Glutamatergic neuron (in vitro differentiated cells): ENCODE measurements around the gene PSKH1. TPM values are rescaled to one million over a fixed set of nuclear protein-coding genes. Genes with fewer than 3 reads are reported as not detected.

Experiments
- DNase-seq: peaks from one replicate; pipeline ENCODE4 v3.0.0; 2022
- H3K27ac Mint-ChIP-seq: one replicate; pipeline ENCODE4 v1.8.0; 2020; ENCODE audit warnings: mild to moderate bottlenecking, mixed read lengths, inconsistent platforms; ENCODE audit not compliant: unreplicated experiment
- H3K27me3 Mint-ChIP-seq: one replicate; pipeline ENCODE4 v1.8.0; 2020; ENCODE audit warnings: mild to moderate bottlenecking, moderate library complexity, mixed read lengths, inconsistent platforms; ENCODE audit not compliant: unreplicated experiment
- H3K36me3 Mint-ChIP-seq: one replicate; pipeline ENCODE4 v1.8.0; 2020; ENCODE audit warnings: mild to moderate bottlenecking, mixed read lengths, inconsistent platforms; ENCODE audit not compliant: unreplicated experiment
- H3K4me1 Mint-ChIP-seq: one replicate; pipeline ENCODE4 v1.8.0; 2020; ENCODE audit warnings: mild to moderate bottlenecking, low read depth, mixed read lengths, inconsistent platforms; ENCODE audit not compliant: unreplicated experiment
- H3K4me3 Mint-ChIP-seq: one replicate; pipeline ENCODE4 v1.8.0; 2020; ENCODE audit warnings: mild to moderate bottlenecking, mixed read lengths, inconsistent platforms; ENCODE audit not compliant: unreplicated experiment
- H3K9me3 Mint-ChIP-seq: one replicate; pipeline ENCODE4 v1.8.0; 2020; ENCODE audit warnings: mild to moderate bottlenecking, moderate library complexity, mixed read lengths, inconsistent platforms; ENCODE audit not compliant: unreplicated experiment
- CTCF ChIP-seq: fragments of 200-600 bp; sonication (generic); IDR thresholded peaks from one replicate; pipeline ENCODE4 v1.5.0; 2021; ENCODE audit not compliant: partially characterized antibody, unreplicated experiment
- total RNA-seq: library from RNA; stranded (reverse); fragmentation: NEBNext Ultra II Directional; extraction: Animal tissue kit (Norgen Biotek cat#: 25700); gene quantifications from one replicate; pipeline ENCODE4 v1.2.1, GENCODE V29; 2021; ENCODE audit not compliant: unreplicated experiment

PSKH1 gene
- total RNA-seq, 1 donor from 2014 or later: 27.9 TPM

- Mint-ChIP-seq H3K27me3 (peaks cover 5% of the 10 kb centered on the region), H3K4me1 (peaks cover 7% of the 10 kb centered on the region), H3K27ac (no peak overlapping the region), H3K36me3 (no peaks in the 10 kb centered on the region), H3K4me3 (no peak overlapping the region), H3K9me3 (peaks cover 8% of the 10 kb centered on the region)
- TF ChIP-seq CTCF: no peak
- no peak for DNase-seq
Measured at GRCh38 chr16:67883146-67883871, 9.7 kb upstream of the PSKH1 start.

- Mint-ChIP-seq H3K36me3 (no peaks in the 10 kb centered on the region), H3K4me1 (peaks cover 7% of the 10 kb centered on the region), H3K27me3 (peaks cover 5% of the 10 kb centered on the region), H3K27ac (no peak overlapping the region), H3K4me3 (no peak overlapping the region), H3K9me3 (peaks cover 8% of the 10 kb centered on the region)
- peak; percentile 75 for DNase-seq
- TF ChIP-seq CTCF: peak; percentile 93
Measured at GRCh38 chr16:67883872-67884261, 9.2 kb upstream of the PSKH1 start.

- Mint-ChIP-seq H3K27ac (peak within 1 kb of the TSS; percentile 34), H3K27me3 (peaks cover 5% of the 10 kb centered on the region), H3K36me3 (no peaks in the 10 kb centered on the region), H3K4me3 (peak within 1 kb of the TSS; percentile 10), H3K4me1 (peaks cover 7% of the 10 kb centered on the region), H3K9me3 (peaks cover 6% of the 10 kb centered on the region)
- peak; percentile 93 for DNase-seq
- TF ChIP-seq CTCF: no peak
Measured at GRCh38 chr16:67884684-67885083, 8.4 kb upstream of the PSKH1 start, which contains the start of gene NRN1L. TSS of gene NRN1L (plus strand) at chr16:67884885. CDS start at chr16:67884904, 19 bp downstream.

GRCh38 chr16:67885545-67885944 lies 7.5 kb upstream of the PSKH1 start:
- Mint-ChIP-seq H3K4me1 (peaks cover 7% of the 10 kb centered on the region), H3K36me3 (no peaks in the 10 kb centered on the region), H3K9me3 (peaks cover 6% of the 10 kb centered on the region), H3K4me3 (no peak overlapping the region), H3K27ac (no peak overlapping the region), H3K27me3 (peaks cover 5% of the 10 kb centered on the region)
- TF ChIP-seq CTCF: no peak
- no peak for DNase-seq

GRCh38 chr16:67885976-67886375 lies 7.1 kb upstream of the PSKH1 start:
- DNase-seq: no peak
- Mint-ChIP-seq H3K36me3 (no peaks in the 10 kb centered on the region), H3K4me3 (no peak overlapping the region), H3K9me3 (peaks cover 6% of the 10 kb centered on the region), H3K27me3 (peaks cover 5% of the 10 kb centered on the region), H3K27ac (no peak overlapping the region), H3K4me1 (peaks cover 7% of the 10 kb centered on the region)
- no peak for TF ChIP-seq CTCF
